HG03571 (cell line): ENCODE results near the gene MAP4K4.

Source experiments
- ATAC-seq: cut with Tn5 transposase; IDR thresholded peaks from one replicate; pipeline ENCODE4 v1.9.1; 2021; ENCODE audit not compliant: unreplicated experiment

Gene MAP4K4

GRCh38 chr2:101811226-101812015, 113.9 kb downstream of the MAP4K4 start:
- no peak for ATAC-seq

GRCh38 chr2:101812226-101812625, 114.7 kb downstream of the MAP4K4 start:
- ATAC-seq = no peak

GRCh38 chr2:101814752-101815151, 117.2 kb downstream of the MAP4K4 start:
- no peak for ATAC-seq

- no peak for ATAC-seq
These were observed 117.6 kb downstream of the MAP4K4 start for GRCh38 chr2:101815154-101815553.

- no peak for ATAC-seq
These were observed 118.4 kb downstream of the MAP4K4 start for GRCh38 chr2:101815739-101816391.

GRCh38 chr2:101816598-101816997, 119.1 kb downstream of the MAP4K4 start:
- no peak for ATAC-seq

GRCh38 chr2:101817481-101817880, 120.0 kb downstream of the MAP4K4 start:
- no peak for ATAC-seq

- ATAC-seq = no peak
These were observed 121.3 kb downstream of the MAP4K4 start for GRCh38 chr2:101818531-101819451.

GRCh38 chr2:101820519-101820918, 123.0 kb downstream of the MAP4K4 start:
- no peak for ATAC-seq

GRCh38 chr2:101821059-101821805, 123.7 kb downstream of the MAP4K4 start:
- ATAC-seq = no peak

GRCh38 chr2:101821828-101822458, 124.4 kb downstream of the MAP4K4 start:
- no peak for ATAC-seq

- no peak for ATAC-seq
These were observed 125.9 kb downstream of the MAP4K4 start for GRCh38 chr2:101823347-101823791.

GRCh38 chr2:101823859-101824258, 126.4 kb downstream of the MAP4K4 start:
- ATAC-seq = no peak

GRCh38 chr2:101826716-101827115, 129.2 kb downstream of the MAP4K4 start:
- ATAC-seq = no peak

GRCh38 chr2:101827246-101827645, 129.7 kb downstream of the MAP4K4 start:
- ATAC-seq = no peak

GRCh38 chr2:101828257-101828656, 130.8 kb downstream of the MAP4K4 start:
- no peak for ATAC-seq

- ATAC-seq = no peak
These were observed 131.3 kb downstream of the MAP4K4 start for GRCh38 chr2:101828673-101829334.

- ATAC-seq = no peak
These were observed 131.9 kb downstream of the MAP4K4 start for GRCh38 chr2:101829429-101829828.

GRCh38 chr2:101830146-101830545, 132.6 kb downstream of the MAP4K4 start:
- ATAC-seq = no peak

- ATAC-seq = no peak
These were observed 133.0 kb downstream of the MAP4K4 start for GRCh38 chr2:101830555-101830954.
